Glomerular endothelial cell (primary cell): ENCODE data around the gene SH3BP2. TPM values are rescaled to one million over a fixed set of nuclear protein-coding genes. Genes with fewer than 3 reads are reported as not detected.

ENCODE experiments used
- DNase-seq: peaks from one replicate; pipeline ENCODE4 v3.0.0-alpha.2; 2011; ENCODE audit warnings: low read depth, low spot score; ENCODE audit errors: extremely low read depth
- total RNA-seq: library from RNA; depleted of rRNA; stranded (reverse); fragments of >200 nt; gene quantifications from 2 replicates; pipeline ENCODE4 v1.2.3, GENCODE V29; 2015

SH3BP2 gene
- total RNA-seq, 1 donor from 2014 or later = 69.8 TPM

DNA sequence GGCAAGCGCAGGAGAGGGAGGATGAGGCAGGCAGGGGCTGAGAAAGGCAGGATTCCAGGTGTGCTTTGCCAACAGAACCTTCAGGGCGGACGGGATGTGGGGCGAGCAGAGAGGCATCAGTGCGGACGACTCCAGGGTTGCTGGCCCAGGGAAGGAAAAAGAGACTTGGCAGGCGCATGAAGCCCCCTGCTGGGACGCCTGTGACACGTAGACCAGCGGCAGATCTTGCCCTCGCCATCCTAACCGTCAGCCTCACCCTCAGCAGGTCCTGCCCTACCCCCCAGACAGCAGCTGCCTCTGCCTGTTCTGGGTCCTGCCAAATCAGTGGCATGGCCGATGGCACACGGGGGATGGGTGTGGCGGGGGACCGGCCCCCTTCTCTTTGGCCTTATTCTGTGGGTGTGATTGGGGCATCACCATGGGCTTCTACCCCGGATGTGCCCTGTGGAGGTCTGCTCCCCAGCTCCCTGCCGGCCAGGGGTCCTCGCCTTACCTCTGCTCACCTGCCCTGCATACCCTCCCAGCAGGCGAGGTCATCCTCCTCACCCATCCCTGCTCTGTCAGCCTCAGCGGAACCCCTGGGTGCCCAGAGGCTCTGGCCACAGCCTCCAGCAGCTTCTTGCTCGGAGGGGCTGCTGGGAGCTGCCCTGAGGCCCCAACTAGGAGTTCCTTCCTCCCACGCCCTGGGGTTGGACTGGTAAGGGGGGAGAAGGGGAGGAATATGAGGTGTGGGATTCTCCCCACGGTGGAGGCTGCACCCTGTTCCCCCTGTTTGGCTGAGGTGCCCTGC is 2.9 kb upstream of the SH3BP2 start:
- no peak for DNase-seq

DNA sequence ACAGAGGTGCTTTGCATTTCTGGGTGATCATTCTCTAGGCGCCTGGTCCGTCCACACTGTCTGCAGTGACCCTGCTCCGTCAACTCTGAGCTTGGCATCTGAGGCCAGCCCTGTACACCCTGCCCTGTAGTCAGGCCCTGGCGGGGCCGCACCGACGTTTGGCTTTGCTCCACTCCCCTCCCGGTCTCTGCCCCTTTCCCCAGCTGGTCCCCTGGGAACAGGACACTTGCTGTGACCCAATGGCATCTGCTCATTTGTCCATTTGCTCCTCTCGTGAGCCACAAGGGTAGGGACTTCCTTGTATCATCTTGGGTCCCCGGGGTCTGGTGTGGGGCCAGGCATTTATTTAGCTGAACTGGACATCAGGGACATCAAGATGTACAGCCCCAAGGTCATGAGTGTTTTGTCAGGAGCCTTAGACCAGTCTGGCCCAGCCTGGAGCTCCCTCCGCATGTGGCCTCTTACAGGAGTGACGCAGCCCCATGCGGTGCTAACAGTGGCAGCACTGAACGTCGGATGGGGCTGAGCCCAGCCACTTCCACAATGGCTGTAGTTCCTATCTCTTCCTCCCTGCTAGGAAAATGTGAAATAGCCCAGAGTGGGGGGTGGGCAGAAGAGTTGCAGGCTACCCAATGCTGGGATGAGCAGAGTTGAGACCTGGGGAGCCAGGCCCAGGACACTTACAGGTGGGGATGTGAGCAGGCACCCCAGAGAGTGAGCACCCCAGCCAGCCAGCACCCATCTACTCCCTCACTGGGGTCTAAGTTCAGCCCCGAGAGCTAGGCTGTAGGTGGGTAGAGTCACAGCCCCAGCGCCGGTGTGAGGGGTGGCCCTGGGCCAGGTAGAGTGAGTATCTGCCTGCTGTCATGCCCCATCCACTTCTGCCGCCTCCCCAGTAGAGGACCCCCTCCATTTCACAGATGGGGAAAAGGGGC is 2.0 kb upstream of the SH3BP2 start:
- DNase-seq = no peak

DNA sequence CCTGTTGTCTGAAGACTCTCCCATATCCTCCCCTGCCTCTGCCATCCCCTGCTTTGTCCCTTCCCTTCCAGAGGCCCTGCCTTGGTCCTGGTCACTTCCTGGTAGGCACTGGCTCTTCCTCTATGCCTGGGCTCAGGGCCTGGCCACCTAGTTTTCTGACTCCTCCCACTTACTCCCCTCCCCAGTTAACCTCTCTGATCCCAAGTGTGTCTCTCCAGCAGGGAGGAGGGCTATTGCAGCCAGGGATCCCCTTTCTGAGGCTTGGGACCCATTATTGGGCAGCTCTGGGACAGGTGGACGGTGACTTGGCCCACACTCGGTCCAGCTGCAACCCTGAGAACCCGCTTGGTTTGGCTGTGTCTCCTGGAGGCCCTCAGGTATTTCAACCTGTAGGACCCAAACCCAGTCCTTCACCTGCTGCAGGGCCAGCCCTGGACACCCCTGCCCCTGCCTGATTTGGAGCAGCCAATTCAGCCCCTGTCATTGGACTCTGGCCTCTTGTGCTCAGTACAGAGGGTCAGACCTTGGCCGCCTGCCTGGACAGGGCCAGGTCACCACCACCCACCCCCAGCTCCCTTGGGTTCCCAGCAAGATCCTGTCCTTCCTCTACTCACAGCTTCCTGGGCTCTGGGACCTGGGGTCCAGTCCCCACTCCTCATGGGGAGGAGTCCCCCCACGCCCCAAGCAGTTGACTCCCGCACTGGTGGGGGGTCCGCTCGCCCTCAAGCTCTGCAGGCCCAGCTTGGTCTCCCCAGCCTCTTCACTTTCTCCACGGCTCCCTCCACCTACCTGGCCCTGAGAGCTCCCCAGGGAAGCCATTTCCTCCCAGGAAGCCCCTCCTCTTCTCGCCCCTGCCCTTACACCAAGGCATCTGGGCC is 1.1 kb upstream of the SH3BP2 start:
- no peak for DNase-seq

- no peak for DNase-seq
Observed at GRCh38 chr4:2792396-2792710, 532 bp upstream of the SH3BP2 start.

- no peak for DNase-seq
Observed at GRCh38 chr4:2793586-2794485, 951 bp downstream of the SH3BP2 start.

GRCh38 chr4:2794486-2795299 is 1.8 kb downstream of the SH3BP2 start:
- DNase-seq = no peak

DNA sequence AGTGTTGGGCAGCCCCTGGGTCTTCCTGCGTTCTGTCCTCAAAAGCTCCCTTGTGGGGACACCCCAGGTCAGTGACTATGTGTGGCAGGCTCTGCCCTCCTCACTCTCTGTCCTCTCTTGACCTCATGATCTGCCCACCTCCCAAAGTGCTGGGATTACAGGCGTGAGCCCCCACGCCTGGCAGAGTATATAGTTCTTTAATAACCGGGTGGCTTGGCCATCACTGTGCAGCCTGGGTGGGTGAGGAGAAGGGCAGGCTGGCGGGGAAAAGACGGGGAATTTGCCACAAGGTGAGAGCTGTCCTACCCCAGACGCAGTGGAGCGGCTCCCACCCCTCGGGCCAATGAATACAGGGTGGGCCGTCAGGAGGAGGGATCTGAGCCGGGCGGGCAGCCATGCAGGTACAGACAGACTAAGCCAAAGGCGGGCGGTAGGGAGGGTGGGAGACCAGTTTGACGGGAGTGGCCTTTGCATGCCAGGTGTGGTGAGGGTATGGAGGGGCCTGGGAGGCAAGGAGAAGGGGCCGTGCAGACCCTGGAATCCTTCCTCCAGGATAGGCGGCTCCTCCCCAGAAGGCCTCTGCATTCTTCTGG is 2.5 kb downstream of the SH3BP2 start:
- no peak for DNase-seq

DNA sequence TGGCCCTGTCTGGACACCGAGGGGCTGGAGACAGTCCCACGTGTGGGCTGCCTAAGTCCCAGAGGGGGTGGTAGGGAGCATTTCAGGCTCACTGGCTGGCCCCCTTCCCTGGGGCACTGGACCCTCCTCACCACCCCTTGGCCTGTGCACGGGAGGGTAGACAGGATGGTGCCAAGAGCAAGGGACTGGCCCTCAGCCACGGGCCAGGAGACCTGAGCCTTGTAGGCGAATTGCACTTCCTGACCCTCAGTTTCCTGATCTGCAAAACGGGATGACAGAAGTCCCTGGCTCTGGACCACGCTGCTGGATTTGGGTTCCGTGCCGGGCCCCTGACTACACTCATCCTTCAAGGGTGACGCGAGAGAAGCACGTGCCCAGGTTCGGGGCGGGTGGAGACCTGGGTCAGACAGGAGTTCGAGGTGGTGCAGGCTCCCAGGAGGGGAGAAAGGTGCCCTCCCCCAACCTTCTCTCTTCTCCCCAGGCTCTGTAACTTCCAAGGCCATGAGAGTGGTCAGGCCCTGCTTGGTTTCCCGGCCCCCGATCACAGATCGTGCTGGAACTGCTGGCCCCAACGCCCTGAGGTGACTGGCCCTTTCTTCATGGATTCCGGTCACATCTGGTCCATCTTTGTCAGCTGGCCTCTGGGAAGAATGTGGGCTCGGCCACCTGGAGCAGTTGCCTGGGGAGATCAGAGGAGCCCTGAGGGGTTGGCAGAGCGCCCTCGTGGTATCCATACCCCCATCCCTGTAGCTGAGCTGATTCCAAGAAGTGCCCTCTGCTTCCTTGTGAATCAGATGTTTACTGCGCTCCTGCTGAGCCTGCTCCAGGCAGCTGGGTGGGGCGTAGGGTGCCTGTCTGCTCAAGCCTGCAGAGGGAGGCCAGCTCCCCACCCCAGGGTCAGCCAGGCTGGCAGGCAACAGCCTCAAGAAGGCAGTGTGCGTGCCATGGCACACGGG is 3.3 kb downstream of the SH3BP2 start:
- DNase-seq = no peak

DNA sequence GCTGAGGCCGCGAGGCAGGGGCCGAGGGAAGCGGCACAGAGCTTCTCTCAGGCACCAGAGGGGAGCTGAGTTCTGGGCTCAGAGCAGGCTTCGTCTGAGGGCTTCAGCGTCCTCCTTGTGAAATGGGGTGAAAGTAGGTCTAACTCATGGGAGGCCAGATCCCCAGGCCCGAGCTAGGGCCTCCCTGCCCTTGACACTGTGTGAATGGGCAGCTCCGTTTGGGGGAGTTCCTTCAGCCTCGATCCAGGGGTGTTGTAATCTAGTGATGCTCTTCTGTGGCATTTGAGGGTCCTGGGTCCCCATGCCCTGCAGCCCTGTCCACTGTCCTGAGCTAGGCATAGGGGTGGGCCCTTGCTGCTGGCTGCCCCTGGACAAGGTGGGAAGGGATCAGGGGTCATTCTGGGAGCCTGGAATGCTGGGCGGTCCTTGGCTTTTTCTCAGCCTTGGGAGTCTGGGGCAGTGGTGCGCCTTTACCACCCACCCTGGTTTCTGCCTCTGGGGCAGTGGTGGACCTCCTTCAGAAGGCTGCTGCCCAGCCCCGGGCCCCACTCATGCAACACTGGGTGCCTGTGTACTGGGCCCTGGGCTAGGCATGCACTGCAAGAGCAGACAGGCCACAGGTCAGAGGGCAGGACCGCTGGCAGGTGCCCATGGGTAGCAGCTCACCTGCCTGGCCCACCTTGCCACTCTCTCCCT is 4.1 kb downstream of the SH3BP2 start:
- DNase-seq = no peak

- DNase-seq = no peak
Observed at GRCh38 chr4:2797545-2798305, 4.8 kb downstream of the SH3BP2 start.

DNA sequence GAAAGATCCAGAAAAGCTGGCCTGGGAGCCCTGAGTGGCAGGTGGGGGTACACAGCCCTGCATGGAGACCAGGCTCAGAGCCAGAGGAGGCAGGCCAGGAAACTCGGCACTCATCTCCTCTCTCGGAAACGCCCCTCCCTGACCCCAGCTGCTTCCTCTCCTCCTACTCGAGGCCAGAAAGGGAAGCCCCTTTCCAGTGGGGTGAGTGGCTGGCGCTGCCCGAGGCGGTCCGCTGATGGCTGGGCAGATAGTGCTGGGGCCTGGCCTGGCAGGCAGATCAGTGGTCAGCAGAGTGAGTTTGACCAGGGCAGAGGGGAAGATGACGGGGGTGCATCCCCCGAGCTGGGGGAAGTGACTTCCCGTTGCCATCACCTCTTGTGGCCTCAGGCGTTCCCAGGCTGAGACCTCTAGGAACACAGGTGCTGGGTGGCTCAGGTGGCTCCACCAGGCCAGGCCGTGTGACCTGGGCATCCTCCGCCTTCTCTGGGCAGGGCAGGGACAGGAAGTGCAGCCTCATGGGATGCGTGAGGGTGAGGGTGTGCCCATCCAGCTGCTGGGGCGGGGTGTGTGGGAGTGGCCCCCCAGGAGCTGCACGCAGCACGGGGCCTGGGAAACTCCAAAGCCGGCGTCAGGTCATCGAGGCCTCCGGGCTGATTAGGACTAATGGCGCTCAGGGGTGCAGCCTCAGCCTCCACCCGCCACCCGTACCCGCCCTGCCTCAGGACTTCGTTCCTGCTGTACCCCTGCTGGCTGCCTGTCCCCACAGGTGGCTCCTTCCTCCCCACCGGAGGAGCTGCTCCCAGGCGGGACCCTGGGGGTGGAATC is 5.7 kb downstream of the SH3BP2 start:
- no peak for DNase-seq

DNA sequence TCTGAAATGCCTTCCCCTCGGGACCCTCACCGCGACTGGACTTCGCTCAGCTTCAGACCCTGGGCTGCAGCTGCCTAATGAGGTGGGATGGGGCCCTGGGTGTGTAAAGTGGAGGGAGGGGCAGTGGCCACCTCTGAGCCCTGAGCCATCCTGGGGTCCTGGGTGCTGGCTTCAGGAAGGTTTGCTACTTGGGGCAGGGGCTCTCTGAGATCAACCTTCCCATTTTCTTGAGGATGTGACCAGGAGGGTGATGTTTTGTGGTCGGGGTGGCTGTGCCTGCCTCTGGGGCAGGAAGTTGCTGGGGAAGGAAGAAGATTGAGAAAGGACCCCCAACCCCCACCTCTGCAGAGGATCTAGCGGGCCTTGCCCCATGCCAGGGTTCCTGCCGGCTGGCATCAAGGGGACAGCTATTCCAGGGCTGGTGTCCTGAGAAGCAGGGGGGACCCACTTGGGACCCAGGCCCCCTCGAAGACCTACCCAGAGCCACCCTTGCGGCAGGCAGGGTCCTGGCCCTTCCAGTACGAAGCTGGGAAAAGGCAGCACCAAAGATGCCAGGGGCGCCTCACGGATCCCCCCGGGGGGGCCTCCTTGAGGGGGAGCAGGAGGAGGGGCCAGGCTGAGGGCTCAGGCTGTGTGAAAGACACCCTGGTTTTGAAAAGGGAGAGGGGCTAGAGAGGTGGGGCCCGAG is 6.5 kb downstream of the SH3BP2 start:
- no peak for DNase-seq

GRCh38 chr4:2799971-2800690 is 7.2 kb downstream of the SH3BP2 start:
- no peak for DNase-seq
